Endothelial cell of umbilical vein (primary cell): ENCODE data around the gene ARHGAP32. TPM values are rescaled to one million over a fixed set of nuclear protein-coding genes. Genes with fewer than 3 reads are reported as not detected.

Source experiments
- BruUV-seq: library from RNA; stranded (reverse); fragments of 400-500 nt; replicated peaks from 2 replicates; lab custom pipeline; 2021; lab: Mats Ljungman, UMichigan
- CTCF ChIA-PET: fragments of 300-600, 350-600 bp; sonication (Branson Sonifier 250); formaldehyde crosslinking; loops from one replicate; lab custom pipeline; 2021; ENCODE audit warnings: antibody characterized with exemption, inconsistent platforms; lab: Charles Lee
- POLR2A ChIA-PET: fragments of 300-600, 350-600 bp; sonication (Branson Sonifier 250); formaldehyde crosslinking; loops from one replicate; lab custom pipeline; 2021; ENCODE audit warnings: antibody characterized with exemption, inconsistent platforms; lab: Charles Lee
- DNase-seq: peaks from one replicate; pipeline ENCODE4 v3.0.0-alpha.2; 2011; ENCODE audit warnings: low read depth, low spot score
- FAIRE-seq: peaks from 2 replicates; lab custom pipeline; 2011; peaks lifted over from hg19 to GRCh38; lab: Jason Lieb, UNC
- H2AFZ ChIP-seq: 2 replicates; pipeline ENCODE4 v1.6.0; 2012; ENCODE audit warnings: low read depth, low read length, control low read depth, inconsistent platforms
- H3K27ac ChIP-seq: 2 replicates; pipeline ENCODE4 v1.5.1; 2011; ENCODE audit warnings: low read depth, mild to moderate bottlenecking, control low read depth, low read length, moderate library complexity; ENCODE audit not compliant: insufficient read depth
- H3K27me3 ChIP-seq, 2 experiments: 2 replicates each; pipeline versions ENCODE4 v1.6.0 to v1.6.1; 2011; ENCODE audit warnings: low read length in 2 of 2, mixed read lengths in 1 of 2; ENCODE audit not compliant: control insufficient read depth in 2 of 2, insufficient read depth in 2 of 2
- H3K36me3 ChIP-seq, 2 experiments: 2 replicates in 1 of 2; 3 replicates in 1 of 2; pipeline ENCODE4 v1.5.1; 2011; ENCODE audit warnings: low read length in 2 of 2, mild to moderate bottlenecking in 1 of 2, moderate library complexity in 1 of 2; ENCODE audit not compliant: control insufficient read depth in 2 of 2, insufficient read depth in 2 of 2; ENCODE audit errors: extremely low read depth in 1 of 2
- H3K4me1 ChIP-seq: 3 replicates; pipeline ENCODE4 v1.5.1; 2011; ENCODE audit warnings: mild to moderate bottlenecking, low read length; ENCODE audit not compliant: control insufficient read depth, insufficient read depth; ENCODE audit errors: extremely low read depth
- H3K4me2 ChIP-seq: 2 replicates; pipeline ENCODE4 v1.6.1; 2011; ENCODE audit warnings: low read length, control low read depth, mixed read lengths; ENCODE audit not compliant: insufficient read depth
- H3K4me3 ChIP-seq, 3 experiments: fragments of 200-600 bp in 1 of 3; sonication (generic), shearing (Covaris generic) in 1 of 3; replicated peaks in 1 of 3; 2 replicates each; pipeline ENCODE4 v1.5.1; 2011 to 2016; ENCODE audit warnings: control low read depth in 3 of 3, low read length in 3 of 3, mild to moderate bottlenecking in 2 of 3, inconsistent platforms in 1 of 3, low read depth in 1 of 3, moderate library complexity in 1 of 3; ENCODE audit not compliant: insufficient read depth in 1 of 3
- H3K79me2 ChIP-seq: 2 replicates; pipeline ENCODE4 v1.6.0; 2012; ENCODE audit warnings: low read length, inconsistent platforms; ENCODE audit not compliant: control insufficient read depth, insufficient read depth
- H3K9ac ChIP-seq: replicated peaks from 2 replicates; pipeline ENCODE3; 2011; ENCODE audit warnings: low read length, control low read depth; ENCODE audit not compliant: insufficient read depth; ENCODE audit errors: extremely low read depth
- H3K9me1 ChIP-seq: replicated peaks from 3 replicates; pipeline ENCODE4 v1.6.0; 2011; ENCODE audit warnings: mild to moderate bottlenecking, low read length; ENCODE audit not compliant: control insufficient read depth, insufficient read depth; ENCODE audit errors: extremely low read depth
- H3K9me3 ChIP-seq: replicated peaks from 2 replicates; pipeline ENCODE4 v1.5.1; 2012; ENCODE audit warnings: low read length, inconsistent platforms; ENCODE audit not compliant: control insufficient read depth, insufficient read depth
- H4K20me1 ChIP-seq: replicated peaks from 2 replicates; pipeline ENCODE3; 2011; ENCODE audit warnings: mild to moderate bottlenecking, low read length; ENCODE audit not compliant: control insufficient read depth, insufficient read depth; ENCODE audit errors: extremely low read depth
- EZH2 ChIP-seq: IDR thresholded peaks from 2 replicates; pipeline ENCODE4 v1.6.1; 2012; ENCODE audit warnings: borderline replicate concordance, low read depth, mild to moderate bottlenecking, moderate library complexity, low read length, inconsistent platforms; ENCODE audit not compliant: severe bottlenecking
- FOS ChIP-seq: IDR thresholded peaks from 2 replicates; pipeline ENCODE4 v1.6.1; 2011; ENCODE audit warnings: mild to moderate bottlenecking, low read length, moderate library complexity, borderline replicate concordance; ENCODE audit not compliant: insufficient read depth
- GATA2 ChIP-seq: IDR thresholded peaks from 2 replicates; pipeline ENCODE4 v1.7.0; 2011; ENCODE audit warnings: low read depth, mild to moderate bottlenecking, moderate library complexity, mixed read lengths, low read length; ENCODE audit not compliant: insufficient read length, insufficient read depth
- JUN ChIP-seq: IDR thresholded peaks from 2 replicates; pipeline ENCODE4 v1.6.1; 2011; ENCODE audit warnings: borderline replicate concordance, low read depth; ENCODE audit not compliant: insufficient read length, insufficient read depth
- MYC ChIP-seq: IDR thresholded peaks from one replicate; pipeline ENCODE4 v1.6.1; 2011; ENCODE audit warnings: mild to moderate bottlenecking, low read depth, low read length
- POLR2A ChIP-seq: IDR thresholded peaks from 2 replicates; pipeline ENCODE4 v1.6.1; 2012; ENCODE audit warnings: low read depth, mild to moderate bottlenecking, control low read depth, low read length
- POLR2AphosphoS5 ChIP-seq: IDR thresholded peaks from 2 replicates; pipeline ENCODE4 v1.6.1; 2012; ENCODE audit warnings: low read depth, mild to moderate bottlenecking, control low read depth, low read length, moderate library complexity; ENCODE audit not compliant: insufficient read depth
- dilution Hi-C: fragments of 300-500 bp; cut with MboI; formaldehyde crosslinking; loops from one replicate; pipeline ENCODE4 v1.15.0; 2019; ENCODE audit warnings: low sequenced_read_pairs; ENCODE audit not compliant: extremely low pct_ligation_motif_present
- intact Hi-C: fragments of 100-400 bp; cut with micrococcal nuclease; formaldehyde crosslinking; loops from one replicate; pipeline ENCODE4 v1.10.0; 2022
- polyA plus RNA-seq, 4 experiments: library from polyadenylated mRNA; depleted of rRNA in 3 of 4; stranded (reverse) in 3 of 4; unstranded in 1 of 4; fragments of >200 nt; gene quantifications; 2 replicates each; pipeline versions ENCODE4 v1.2.1 to v1.2.3, GENCODE V29; 2011 to 2012; ENCODE audit warnings: missing spikeins in 1 of 4
- total RNA-seq: library from RNA; stranded (reverse); gene quantifications from 2 replicates; pipeline ENCODE4 v1.2.3, GENCODE V29; 2021
- TF ChIP-seq, protein P1 (sequence below), 2 donors: IDR thresholded peaks; 1 replicate in 1 of 2; 2 replicates in 1 of 2; pipeline ENCODE4 v1.5.1; 2011; ENCODE audit warnings: low read length in 2 of 2, mild to moderate bottlenecking in 2 of 2, moderate library complexity in 2 of 2, control low read depth in 1 of 2, inconsistent platforms in 1 of 2, low read depth in 1 of 2; ENCODE audit not compliant: insufficient read depth in 1 of 2; ENCODE audit errors: extremely low read depth in 1 of 2
- TF ChIP-seq, protein P2 (sequence below): IDR thresholded peaks from 2 replicates; pipeline ENCODE4 v1.6.1; 2011; ENCODE audit not compliant: insufficient read depth, insufficient read length

The ARHGAP32 gene
- total and polyA plus RNA-seq, 2 donors (not counting 3 experiments of a cell fraction or from before 2014, with no cell fraction given) = 3.4 to 9.1 TPM

DNA sequence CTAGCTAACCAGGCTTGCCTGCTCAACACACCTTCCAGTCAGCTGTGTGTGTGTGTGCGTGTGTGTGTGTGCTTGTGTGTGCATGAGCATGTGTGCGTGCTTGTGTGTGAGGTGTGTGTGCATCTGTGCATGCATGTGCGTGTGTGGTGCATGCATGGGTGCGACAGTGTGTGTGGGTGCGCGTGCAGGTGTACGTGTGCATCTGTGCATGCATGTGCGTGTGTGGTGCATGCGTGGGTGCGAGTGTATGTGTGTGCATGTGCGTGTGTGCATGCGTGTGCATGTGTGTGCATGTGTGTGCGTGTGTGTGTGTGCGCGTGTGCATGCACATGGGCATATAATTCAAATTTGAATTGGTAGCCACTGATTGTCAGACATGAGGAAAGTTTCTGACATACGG, 239.0 kb downstream of the ARHGAP32 start:
- Histone ChIP-seq H3K9me3 (no peaks in the 10 kb centered on the region), H3K79me2 (no peaks in the 10 kb centered on the region), H3K4me3 (no peak overlapping the region), H3K4me2 (no peak overlapping the region), H4K20me1 (no peaks in the 10 kb centered on the region), H3K27ac (no peak overlapping the region), H3K4me1 (no peaks in the 10 kb centered on the region), H3K27me3 (peaks cover 12 to 21% of the 10 kb centered on the region in 2 experiments), H2AFZ (no peak overlapping the region), H3K9ac (no peak overlapping the region), H3K36me3 (no peaks in the 10 kb centered on the region), H3K9me1 (no peaks in the 10 kb centered on the region)
- CTCF ChIA-PET = interaction anchor here (0.7 to 17.4 kb wide), 2 partner anchors 47 to 65 kb away, joined by 3 to 951 read pairs; partner anchors contain the start of gene KCNJ5
- no peak for FAIRE-seq
- TF ChIP-seq EZH2 (no peak), JUN (no peak), POLR2A (no peak)
- BruUV-seq = no TSS peak
- DNase-seq = no peak
- dilution Hi-C loops (no loop called here), intact Hi-C loops (loop anchor here (10.0 kb wide), 1 partner anchor 178 kb away; no protein-coding TSS in a partner anchor)
- POLR2A ChIA-PET = no interaction called here

- H2AFZ ChIP-seq = no peak overlapping the region
- ChIA-PET POLR2A (no interaction called here), CTCF (interaction anchor here (0.9 to 17.4 kb wide), 6 partner anchors 8 to 793 kb away, joined by 3 to 951 read pairs (median 5); partner anchors contain the start of gene KCNJ5)
- no peak overlapping the region for H3K9ac ChIP-seq
- H3K9me1 ChIP-seq = no peaks in the 10 kb centered on the region
- no peaks in the 10 kb centered on the region for H4K20me1 ChIP-seq
- H3K9me3 ChIP-seq = no peaks in the 10 kb centered on the region
- no peaks in the 10 kb centered on the region for H3K36me3 ChIP-seq
- TF ChIP-seq JUN = no peak
- no peak for TF ChIP-seq POLR2AphosphoS5
- TF ChIP-seq EZH2 = no peak
- no peak for TF ChIP-seq FOS
- TF ChIP-seq, protein P1, sequence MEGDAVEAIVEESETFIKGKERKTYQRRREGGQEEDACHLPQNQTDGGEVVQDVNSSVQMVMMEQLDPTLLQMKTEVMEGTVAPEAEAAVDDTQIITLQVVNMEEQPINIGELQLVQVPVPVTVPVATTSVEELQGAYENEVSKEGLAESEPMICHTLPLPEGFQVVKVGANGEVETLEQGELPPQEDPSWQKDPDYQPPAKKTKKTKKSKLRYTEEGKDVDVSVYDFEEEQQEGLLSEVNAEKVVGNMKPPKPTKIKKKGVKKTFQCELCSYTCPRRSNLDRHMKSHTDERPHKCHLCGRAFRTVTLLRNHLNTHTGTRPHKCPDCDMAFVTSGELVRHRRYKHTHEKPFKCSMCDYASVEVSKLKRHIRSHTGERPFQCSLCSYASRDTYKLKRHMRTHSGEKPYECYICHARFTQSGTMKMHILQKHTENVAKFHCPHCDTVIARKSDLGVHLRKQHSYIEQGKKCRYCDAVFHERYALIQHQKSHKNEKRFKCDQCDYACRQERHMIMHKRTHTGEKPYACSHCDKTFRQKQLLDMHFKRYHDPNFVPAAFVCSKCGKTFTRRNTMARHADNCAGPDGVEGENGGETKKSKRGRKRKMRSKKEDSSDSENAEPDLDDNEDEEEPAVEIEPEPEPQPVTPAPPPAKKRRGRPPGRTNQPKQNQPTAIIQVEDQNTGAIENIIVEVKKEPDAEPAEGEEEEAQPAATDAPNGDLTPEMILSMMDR (IDR thresholded peaks at IDR 0.05; ENCODE audit: extremely low read depth in 1 of 2, insufficient read depth in 1 of 2, low read depth in 1 of 2, low read length in 2 of 2) = no peak
- TF ChIP-seq, protein P2, sequence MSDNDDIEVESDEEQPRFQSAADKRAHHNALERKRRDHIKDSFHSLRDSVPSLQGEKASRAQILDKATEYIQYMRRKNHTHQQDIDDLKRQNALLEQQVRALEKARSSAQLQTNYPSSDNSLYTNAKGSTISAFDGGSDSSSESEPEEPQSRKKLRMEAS = no peak
- TF ChIP-seq POLR2A = no peak
- TF ChIP-seq MYC = no peak
- TF ChIP-seq GATA2 = no peak
- DNase-seq (no peak), FAIRE-seq (no peak)
- dilution Hi-C loops = no loop called here
- H3K27me3 ChIP-seq = peaks cover 11 to 16% of the 10 kb centered on the region in 2 experiments
- BruUV-seq = no TSS peak
- H3K79me2 ChIP-seq = no peaks in the 10 kb centered on the region
- H3K27ac ChIP-seq = no peak overlapping the region
- no peaks in the 10 kb centered on the region for H3K4me1 ChIP-seq
- no peak overlapping the region for H3K4me2 ChIP-seq
- H3K4me3 ChIP-seq = no peak overlapping the region
- intact Hi-C loops = loop anchor here (10.0 kb wide), 1 partner anchor 175 kb away; no protein-coding TSS in a partner anchor
Observed at GRCh38 chr11:128949791-128950454, 242.2 kb downstream of the ARHGAP32 start.
